ENCODE measurements around the gene NEMF.
"Not testable (repeated sequence)": the region's sequence is repeated elsewhere in the genome, so short reads cannot be mapped to it uniquely, and the experiment has no call there.

The NEMF gene

GRCh38 chr14:49778421-49778820 lies 74.2 kb downstream of the NEMF start:
- H3K36me3 ChIP-seq (ENCODE audit: control insufficient read depth, insufficient read depth, low read length) = peaks cover 22% of the 10 kb centered on the region
- H3K27me3 ChIP-seq (ENCODE audit: control insufficient read depth, insufficient read depth, low read length) = no peaks in the 10 kb centered on the region
- H3K4me1 ChIP-seq (ENCODE audit: control insufficient read depth, insufficient read depth, low read length) = no peaks in the 10 kb centered on the region
- no peak overlapping the region for H3K4me3 ChIP-seq (ENCODE audit: low read length)
- H3K9ac ChIP-seq (ENCODE audit: low read length) = no peak overlapping the region
- H3K27ac ChIP-seq (ENCODE audit: low read depth, low read length) = no peak overlapping the region

- H3K27me3 ChIP-seq (ENCODE audit: control insufficient read depth, insufficient read depth, low read length) = no peaks in the 10 kb centered on the region
- no peak overlapping the region for H3K27ac ChIP-seq (ENCODE audit: low read depth, low read length)
- no peak overlapping the region for H3K9ac ChIP-seq (ENCODE audit: low read length)
- H3K4me1 ChIP-seq (ENCODE audit: control insufficient read depth, insufficient read depth, low read length) = peaks cover 8% of the 10 kb centered on the region
- no peak overlapping the region for H3K4me3 ChIP-seq (ENCODE audit: low read length)
- H3K36me3 ChIP-seq (ENCODE audit: control insufficient read depth, insufficient read depth, low read length) = peaks cover 4% of the 10 kb centered on the region
Measured at GRCh38 chr14:49774106-49774505, 78.5 kb downstream of the NEMF start.

- H3K9ac ChIP-seq (ENCODE audit: low read length); H3K27me3 ChIP-seq (ENCODE audit: control insufficient read depth, insufficient read depth, low read length); H3K27ac ChIP-seq (ENCODE audit: low read depth, low read length); H3K4me3 ChIP-seq (ENCODE audit: low read length); H3K36me3 ChIP-seq (ENCODE audit: control insufficient read depth, insufficient read depth, low read length): not testable (repeated sequence)
- peaks cover 14% of the 10 kb centered on the region for H3K4me1 ChIP-seq (ENCODE audit: control insufficient read depth, insufficient read depth, low read length)
Measured at GRCh38 chr14:49771691-49772090, 80.9 kb downstream of the NEMF start.

GRCh38 chr14:49770212-49770817 lies 82.3 kb downstream of the NEMF start:
- no peak overlapping the region for H3K9ac ChIP-seq (ENCODE audit: low read length)
- peak overlapping the region; percentile 90 for H3K4me3 ChIP-seq (ENCODE audit: low read length)
- H3K27ac ChIP-seq (ENCODE audit: low read depth, low read length) = no peak overlapping the region
- peaks cover 14% of the 10 kb centered on the region for H3K4me1 ChIP-seq (ENCODE audit: control insufficient read depth, insufficient read depth, low read length)
- no peaks in the 10 kb centered on the region for H3K36me3 ChIP-seq (ENCODE audit: control insufficient read depth, insufficient read depth, low read length)
- H3K27me3 ChIP-seq (ENCODE audit: control insufficient read depth, insufficient read depth, low read length) = no peaks in the 10 kb centered on the region

- H3K27ac ChIP-seq (ENCODE audit: low read depth, low read length) = peak overlapping the region; percentile 9
- H3K9ac ChIP-seq (ENCODE audit: low read length) = no peak overlapping the region
- no peaks in the 10 kb centered on the region for H3K36me3 ChIP-seq (ENCODE audit: control insufficient read depth, insufficient read depth, low read length)
Measured at GRCh38 chr14:49769581-49770211, 82.9 kb downstream of the NEMF start.

DNA sequence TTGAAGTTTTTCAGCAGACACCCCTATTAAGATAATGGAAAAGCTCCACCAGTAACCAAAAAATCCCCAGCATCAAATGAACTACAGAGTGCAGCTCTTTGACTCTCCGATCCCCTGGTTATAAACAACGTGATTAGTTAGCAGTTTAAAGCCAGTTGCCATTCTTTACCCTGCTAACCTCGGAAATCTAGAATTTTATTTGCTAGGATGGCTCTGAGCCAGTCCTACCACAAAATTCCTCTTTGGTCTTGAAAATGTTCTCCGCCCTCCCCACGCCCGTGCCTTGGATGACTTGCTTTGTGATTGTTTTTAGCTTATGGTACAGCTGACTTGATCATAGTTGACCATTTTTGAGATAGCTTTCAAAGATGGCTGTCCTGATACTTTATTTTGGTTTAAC lies 83.4 kb downstream of the NEMF start:
- Histone ChIP-seq H3K4me1 (ENCODE audit: control insufficient read depth, insufficient read depth, low read length) (peaks cover 14% of the 10 kb centered on the region), H3K36me3 (ENCODE audit: control insufficient read depth, insufficient read depth, low read length) (no peaks in the 10 kb centered on the region), H3K9ac (ENCODE audit: low read length) (peak overlapping the region; percentile 12), H3K4me3 (ENCODE audit: low read length) (peak overlapping the region; percentile 90), H3K27ac (ENCODE audit: low read depth, low read length) (peak overlapping the region; percentile 93), H3K27me3 (ENCODE audit: control insufficient read depth, insufficient read depth, low read length) (no peaks in the 10 kb centered on the region)

More at GRCh38 chr14:49769581-49770211, 82.9 kb downstream of the NEMF start:
- Histone ChIP-seq H3K27me3 (ENCODE audit: control insufficient read depth, insufficient read depth, low read length) (no peaks in the 10 kb centered on the region), H3K4me3 (ENCODE audit: low read length) (peak overlapping the region; percentile 90), H3K4me1 (ENCODE audit: control insufficient read depth, insufficient read depth, low read length) (peaks cover 14% of the 10 kb centered on the region)

GRCh38 chr14:49768301-49769121 lies 84.1 kb downstream of the NEMF start:
- Histone ChIP-seq H3K36me3 (ENCODE audit: control insufficient read depth, insufficient read depth, low read length) (no peaks in the 10 kb centered on the region), H3K9ac (ENCODE audit: low read length) (peak overlapping the region; percentile 87), H3K4me1 (ENCODE audit: control insufficient read depth, insufficient read depth, low read length) (peaks cover 14% of the 10 kb centered on the region), H3K27me3 (ENCODE audit: control insufficient read depth, insufficient read depth, low read length) (no peaks in the 10 kb centered on the region), H3K4me3 (ENCODE audit: low read length) (peak overlapping the region; percentile 90), H3K27ac (ENCODE audit: low read depth, low read length) (peak overlapping the region; percentile 93)

- peak within 1 kb of the TSS; percentile 93 for H3K27ac ChIP-seq (ENCODE audit: low read depth, low read length)
- no peaks in the 10 kb centered on the region for H3K36me3 ChIP-seq (ENCODE audit: control insufficient read depth, insufficient read depth, low read length)
- peak within 1 kb of the TSS; percentile 87 for H3K9ac ChIP-seq (ENCODE audit: low read length)
- peak within 1 kb of the TSS; percentile 90 for H3K4me3 ChIP-seq (ENCODE audit: low read length)
- peaks cover 14% of the 10 kb centered on the region for H3K4me1 ChIP-seq (ENCODE audit: control insufficient read depth, insufficient read depth, low read length)
- no peaks in the 10 kb centered on the region for H3K27me3 ChIP-seq (ENCODE audit: control insufficient read depth, insufficient read depth, low read length)
Measured at GRCh38 chr14:49767571-49768300, 84.9 kb downstream of the NEMF start, which contains the start of gene KLHDC2. KLHDC2 (plus strand) TSS chr14:49768153; CDS start chr14:49768469, 316 bp downstream.

DNA sequence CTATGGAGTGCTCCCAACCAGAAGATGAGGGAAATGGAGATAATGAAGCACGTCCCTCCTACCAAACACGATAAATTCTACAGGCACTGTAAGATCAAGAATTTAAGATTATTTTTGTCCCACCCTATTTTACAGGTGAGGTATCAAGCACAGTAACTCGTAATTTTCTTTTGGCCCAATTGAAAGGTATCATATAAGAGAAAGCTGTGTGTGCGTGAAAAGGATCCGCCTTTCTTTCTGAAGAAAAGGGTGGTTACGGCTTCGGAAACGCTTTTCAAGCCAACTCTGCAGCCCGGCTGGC lies 85.4 kb downstream of the NEMF start:
- Histone ChIP-seq H3K27me3 (ENCODE audit: control insufficient read depth, insufficient read depth, low read length) (no peaks in the 10 kb centered on the region), H3K4me1 (ENCODE audit: control insufficient read depth, insufficient read depth, low read length) (peaks cover 14% of the 10 kb centered on the region), H3K36me3 (ENCODE audit: control insufficient read depth, insufficient read depth, low read length) (no peaks in the 10 kb centered on the region), H3K27ac (ENCODE audit: low read depth, low read length) (peak overlapping the region; percentile 93), H3K4me3 (ENCODE audit: low read length) (peak overlapping the region; percentile 64), H3K9ac (ENCODE audit: low read length) (peak overlapping the region; percentile 86)

- H3K36me3 ChIP-seq (ENCODE audit: control insufficient read depth, insufficient read depth, low read length) = no peaks in the 10 kb centered on the region
- peak overlapping the region; percentile 93 for H3K27ac ChIP-seq (ENCODE audit: low read depth, low read length)
- peak overlapping the region; percentile 86 for H3K9ac ChIP-seq (ENCODE audit: low read length)
- no peaks in the 10 kb centered on the region for H3K27me3 ChIP-seq (ENCODE audit: control insufficient read depth, insufficient read depth, low read length)
- peaks cover 14% of the 10 kb centered on the region for H3K4me1 ChIP-seq (ENCODE audit: control insufficient read depth, insufficient read depth, low read length)
- peak overlapping the region; percentile 64 for H3K4me3 ChIP-seq (ENCODE audit: low read length)
Measured at GRCh38 chr14:49766839-49767238, 85.7 kb downstream of the NEMF start.

- no peak overlapping the region for H3K9ac ChIP-seq (ENCODE audit: low read length)
- H3K36me3 ChIP-seq (ENCODE audit: control insufficient read depth, insufficient read depth, low read length) = no peaks in the 10 kb centered on the region
- no peaks in the 10 kb centered on the region for H3K27me3 ChIP-seq (ENCODE audit: control insufficient read depth, insufficient read depth, low read length)
- H3K4me1 ChIP-seq (ENCODE audit: control insufficient read depth, insufficient read depth, low read length) = peaks cover 3% of the 10 kb centered on the region
- H3K27ac ChIP-seq (ENCODE audit: low read depth, low read length) = no peak overlapping the region
- no peak overlapping the region for H3K4me3 ChIP-seq (ENCODE audit: low read length)
Measured at GRCh38 chr14:49761839-49762551, 90.6 kb downstream of the NEMF start.

Data from rectal smooth muscle tissue (tissue), 1 donor.